Activated T-helper 9 cell treated with anti-CD3 and anti-CD28 coated beads, Interleukin-2, amount 50 U/mL, for 16 hours (primary cell): Measurements from ENCODE around the gene BROX.

Experiments
- DNase-seq: peaks from one replicate; pipeline ENCODE4 v3.0.0-alpha.2; 2020; ENCODE audit warnings: low read depth

Gene BROX

GRCh38 chr1:222777977-222778376 lies 65.6 kb downstream of the BROX start:
- DNase-seq = no peak

GRCh38 chr1:222781251-222781650 lies 68.9 kb downstream of the BROX start:
- no peak for DNase-seq

- no peak for DNase-seq
These were observed 70.7 kb downstream of the BROX start for GRCh38 chr1:222783051-222783450.

- no peak for DNase-seq
These were observed 72.0 kb downstream of the BROX start for GRCh38 chr1:222784371-222784770.
